HG02885 (cell line): Measurements from ENCODE around the gene PHETA1.

ENCODE experiments used
- ATAC-seq: cut with Tn5 transposase; IDR thresholded peaks from one replicate; pipeline ENCODE4 v1.9.1; 2021; ENCODE audit warnings: mild to moderate bottlenecking; ENCODE audit not compliant: unreplicated experiment, poor library complexity

Gene PHETA1

DNA sequence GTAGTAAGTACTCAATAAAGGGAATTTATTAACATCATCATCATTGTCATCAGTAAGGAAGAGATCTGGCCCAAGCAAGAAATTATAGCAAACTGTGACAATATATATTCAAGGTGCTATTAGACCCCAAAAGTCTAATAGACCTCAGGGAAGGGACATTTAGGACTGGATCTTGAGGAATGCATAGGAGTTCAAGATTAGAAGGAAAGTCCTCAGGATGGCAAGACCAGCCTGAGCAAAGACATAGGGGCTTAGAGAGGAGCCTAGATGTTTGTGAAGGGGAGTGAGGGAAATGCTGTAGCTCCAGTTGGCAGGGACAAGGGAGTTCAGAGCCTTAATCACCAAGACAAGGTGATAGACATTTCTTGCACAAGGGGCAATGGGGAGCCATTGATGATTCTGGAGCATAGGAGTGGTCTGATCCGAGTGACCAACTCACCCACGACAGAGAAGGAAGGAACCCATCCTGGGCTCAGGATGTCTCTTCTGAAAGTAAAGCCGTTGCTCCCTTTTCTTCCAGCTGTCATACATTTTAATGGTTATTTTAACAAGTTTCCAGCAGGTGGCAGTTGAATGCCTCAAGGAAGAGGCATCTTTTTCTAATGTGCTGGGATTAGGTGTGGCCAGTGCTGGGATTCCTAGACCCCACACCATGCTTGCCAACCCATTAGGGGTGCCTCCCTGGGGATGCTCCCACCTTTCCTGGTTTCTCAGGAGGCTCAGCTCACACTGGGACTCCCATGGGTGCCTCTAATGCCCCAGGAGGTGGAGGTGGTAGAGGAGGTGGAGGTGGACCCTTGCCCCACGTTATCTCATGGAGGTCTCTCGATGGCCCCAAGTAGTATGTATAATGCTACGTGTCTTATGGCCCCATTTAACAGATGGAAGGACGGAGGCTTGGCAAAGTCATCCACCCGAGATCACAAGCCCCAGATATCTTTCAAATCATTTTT, 37.8 kb downstream of the PHETA1 start:
- no peak for ATAC-seq

DNA sequence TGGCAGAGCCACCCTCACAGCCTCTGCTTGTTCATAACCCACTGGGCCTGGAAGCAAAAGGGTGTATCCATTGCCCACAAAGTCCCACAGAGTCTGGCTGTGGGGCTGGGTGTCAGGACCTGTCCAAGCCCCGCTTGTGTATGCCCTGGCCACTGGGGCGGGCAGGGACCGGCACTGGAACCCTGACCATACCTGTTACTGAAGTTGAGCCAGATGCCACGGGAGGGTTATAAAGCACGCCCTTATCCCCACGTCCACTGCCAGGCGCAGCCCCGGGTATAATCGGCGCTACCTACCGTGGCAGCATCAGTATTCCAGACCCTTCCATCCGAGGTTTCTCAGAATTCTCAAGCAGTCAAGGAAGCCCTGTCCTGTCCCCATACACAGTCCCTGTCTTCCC, 40.8 kb downstream of the PHETA1 start:
- ATAC-seq, result no peak

DNA sequence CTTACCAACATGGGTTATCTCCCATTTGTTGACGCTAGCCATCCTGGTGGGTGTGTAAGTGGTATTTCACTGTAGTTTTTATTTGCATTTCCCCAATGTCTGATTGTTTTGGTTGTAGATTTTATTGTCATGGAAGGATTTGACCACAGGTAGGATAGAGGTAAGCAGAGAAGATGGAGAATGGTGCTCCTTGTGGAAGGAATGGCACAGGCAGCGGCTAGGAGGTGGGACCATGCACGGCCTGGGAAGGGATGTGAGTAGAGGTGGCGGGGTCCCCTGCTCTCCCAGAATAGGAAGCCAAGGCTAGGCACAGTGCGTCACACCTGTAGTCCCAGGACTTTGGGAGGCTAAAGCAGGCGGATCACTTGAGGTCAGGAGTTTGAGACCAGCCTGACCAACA, 41.4 kb downstream of the PHETA1 start:
- no peak for ATAC-seq

DNA sequence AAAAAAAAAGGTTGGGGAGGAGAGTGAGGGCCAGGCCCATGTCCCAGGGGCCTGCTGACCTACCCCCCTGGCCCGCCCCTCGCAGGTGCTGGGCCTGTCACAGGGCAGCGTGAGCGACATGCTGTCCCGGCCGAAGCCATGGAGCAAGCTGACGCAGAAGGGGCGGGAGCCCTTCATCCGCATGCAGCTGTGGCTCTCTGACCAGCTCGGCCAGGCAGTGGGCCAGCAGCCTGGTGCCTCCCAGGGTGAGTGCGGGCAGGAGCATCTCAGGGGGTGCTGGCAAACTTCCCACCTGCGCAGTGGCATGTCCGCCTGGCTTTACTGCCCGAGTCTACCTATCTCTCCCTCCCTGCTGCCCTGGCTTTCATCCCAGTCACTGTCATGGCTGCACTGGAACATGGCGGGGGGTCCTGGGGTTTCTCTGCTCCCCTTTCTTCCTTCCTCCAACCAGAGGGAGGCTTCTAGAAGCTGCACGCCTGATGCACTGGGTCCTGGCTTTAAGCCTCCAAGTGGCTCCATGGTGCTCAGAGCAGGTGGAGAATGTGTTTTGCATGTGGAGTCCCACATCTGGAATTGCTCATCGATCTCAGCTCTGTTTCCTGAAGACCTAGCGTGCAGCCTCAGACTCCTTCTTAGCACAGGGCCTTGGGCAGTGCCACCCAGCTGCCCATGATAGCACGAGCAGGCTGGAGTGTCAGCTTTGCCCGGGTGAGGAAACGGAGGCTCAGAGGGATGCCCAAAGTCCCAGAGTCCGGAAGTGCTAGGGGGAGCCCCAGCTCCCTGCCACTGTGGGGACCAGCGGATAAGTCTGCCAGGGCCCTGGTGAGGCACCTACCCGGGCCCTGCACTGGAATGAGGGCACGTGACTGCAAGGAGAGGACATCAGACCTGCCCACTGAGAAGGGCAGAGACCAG, 46.3 kb downstream of the PHETA1 start:
- no peak for ATAC-seq

DNA sequence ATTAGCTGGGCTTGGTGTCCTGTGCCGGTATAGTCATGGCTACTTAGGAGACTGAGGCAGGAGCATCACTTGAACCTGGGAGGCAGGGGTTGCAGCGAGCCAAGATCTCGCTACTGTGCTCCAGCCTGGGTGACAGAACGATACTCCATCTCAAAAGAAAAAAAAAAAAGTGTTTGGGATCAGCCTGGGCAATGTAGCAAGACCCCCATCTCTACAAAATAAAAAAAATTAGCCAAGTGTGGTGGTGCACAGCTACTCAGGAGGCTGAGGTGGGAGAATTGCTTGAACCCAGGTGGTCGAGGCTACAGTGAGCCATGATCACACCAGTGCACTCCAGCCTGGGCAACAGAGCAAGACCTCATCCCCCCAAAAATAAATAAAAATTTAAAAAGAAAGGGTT, 47.6 kb downstream of the PHETA1 start:
- ATAC-seq, result no peak

DNA sequence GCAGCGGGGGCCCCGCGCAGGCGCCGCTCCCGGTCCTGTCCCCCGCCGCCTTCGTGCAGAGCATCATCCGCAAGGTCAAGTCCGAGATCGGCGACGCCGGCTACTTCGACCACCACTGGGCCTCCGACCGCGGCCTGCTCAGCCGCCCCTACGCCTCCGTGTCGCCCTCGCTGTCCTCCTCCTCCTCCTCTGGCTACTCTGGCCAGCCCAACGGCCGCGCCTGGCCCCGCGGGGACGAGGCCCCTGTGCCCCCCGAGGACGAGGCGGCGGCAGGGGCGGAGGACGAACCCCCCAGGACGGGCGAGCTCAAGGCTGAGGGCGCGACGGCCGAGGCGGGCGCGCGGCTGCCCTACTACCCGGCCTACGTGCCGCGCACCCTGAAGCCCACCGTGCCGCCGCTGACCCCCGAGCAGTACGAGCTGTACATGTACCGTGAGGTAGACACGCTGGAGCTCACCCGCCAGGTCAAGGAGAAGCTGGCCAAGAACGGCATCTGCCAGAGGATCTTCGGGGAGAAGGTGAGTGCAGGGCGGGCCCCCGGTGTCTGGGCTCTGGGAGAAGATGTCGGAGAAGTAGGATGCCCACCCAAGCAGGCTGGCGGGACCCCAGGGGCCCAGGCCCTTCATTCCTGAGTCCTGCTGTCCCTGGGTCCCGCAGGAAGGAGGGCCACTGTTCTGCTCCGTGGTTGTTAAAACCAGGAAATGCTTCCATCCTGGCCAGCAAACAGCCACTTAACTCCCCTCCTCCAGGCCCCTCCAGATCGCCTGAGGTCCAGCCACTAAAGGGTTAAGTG, 48.4 kb downstream of the PHETA1 start:
- ATAC-seq, result no peak

DNA sequence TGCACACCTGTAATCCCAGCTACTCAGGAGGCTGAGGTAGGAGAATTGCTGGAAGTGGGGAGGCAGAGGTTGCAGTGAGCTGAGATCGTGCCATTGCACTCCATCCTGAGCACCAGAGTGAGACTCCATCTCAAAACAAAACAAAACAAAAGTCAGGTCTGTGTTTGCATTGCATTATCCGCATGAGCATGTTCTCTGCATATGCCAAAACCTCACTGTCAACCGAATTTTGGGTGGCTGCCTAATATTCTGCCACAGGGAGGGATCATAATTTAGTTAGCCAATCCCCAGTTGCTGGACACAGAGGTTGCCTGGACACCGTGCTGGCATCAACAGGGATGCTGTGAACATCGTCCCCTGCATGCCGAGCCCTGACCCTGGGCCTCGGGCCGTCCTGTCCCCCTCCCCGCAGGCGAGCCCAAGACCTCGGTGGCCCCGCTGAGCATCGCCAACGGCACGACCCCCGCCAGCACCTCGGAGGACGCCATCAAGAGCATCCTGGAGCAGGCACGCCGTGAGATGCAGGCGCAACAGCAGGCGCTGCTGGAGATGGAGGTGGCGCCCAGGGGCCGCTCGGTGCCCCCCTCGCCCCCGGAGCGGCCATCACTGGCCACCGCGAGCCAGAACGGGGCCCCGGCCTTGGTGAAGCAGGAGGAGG, 49.2 kb downstream of the PHETA1 start:
- ATAC-seq, result no peak

DNA sequence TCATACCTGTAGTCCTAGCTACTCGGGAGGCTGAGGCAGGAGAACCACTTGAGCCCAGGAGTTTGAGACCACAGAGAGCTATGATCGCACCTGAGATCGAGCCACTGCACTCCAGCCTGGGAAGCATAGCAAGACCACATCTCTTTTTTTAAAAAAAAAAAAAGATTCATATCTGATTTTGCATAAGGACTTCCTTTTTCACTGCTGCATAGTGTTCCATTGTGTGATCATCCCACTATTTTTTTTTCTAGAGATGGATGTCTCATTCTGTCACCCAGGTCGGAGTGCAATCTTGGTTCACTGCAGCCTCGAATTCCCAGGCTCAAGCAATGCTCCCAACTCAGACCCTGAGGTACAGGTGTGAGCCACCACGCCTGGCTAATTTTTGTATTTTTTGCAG, 50.4 kb downstream of the PHETA1 start:
- ATAC-seq, result no peak

DNA sequence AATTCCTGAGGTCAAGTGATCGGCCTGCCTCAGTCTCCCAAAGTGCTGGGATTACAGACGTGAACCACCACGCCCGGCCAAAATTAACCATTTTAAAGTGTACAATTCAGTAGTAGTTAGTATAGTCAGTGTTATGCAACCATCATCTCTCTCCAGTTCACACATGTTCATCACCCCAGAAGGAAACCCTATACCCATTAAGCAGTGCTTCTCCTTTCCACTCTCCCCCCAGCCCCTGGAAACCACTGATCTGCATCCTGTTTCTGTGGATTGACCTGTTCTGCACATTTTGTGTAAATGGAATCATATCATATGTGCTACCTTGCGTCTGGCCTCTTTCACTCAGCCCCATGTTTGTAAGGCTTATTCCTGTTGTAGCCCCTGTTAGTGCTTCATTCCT, 52.2 kb downstream of the PHETA1 start:
- no peak for ATAC-seq

DNA sequence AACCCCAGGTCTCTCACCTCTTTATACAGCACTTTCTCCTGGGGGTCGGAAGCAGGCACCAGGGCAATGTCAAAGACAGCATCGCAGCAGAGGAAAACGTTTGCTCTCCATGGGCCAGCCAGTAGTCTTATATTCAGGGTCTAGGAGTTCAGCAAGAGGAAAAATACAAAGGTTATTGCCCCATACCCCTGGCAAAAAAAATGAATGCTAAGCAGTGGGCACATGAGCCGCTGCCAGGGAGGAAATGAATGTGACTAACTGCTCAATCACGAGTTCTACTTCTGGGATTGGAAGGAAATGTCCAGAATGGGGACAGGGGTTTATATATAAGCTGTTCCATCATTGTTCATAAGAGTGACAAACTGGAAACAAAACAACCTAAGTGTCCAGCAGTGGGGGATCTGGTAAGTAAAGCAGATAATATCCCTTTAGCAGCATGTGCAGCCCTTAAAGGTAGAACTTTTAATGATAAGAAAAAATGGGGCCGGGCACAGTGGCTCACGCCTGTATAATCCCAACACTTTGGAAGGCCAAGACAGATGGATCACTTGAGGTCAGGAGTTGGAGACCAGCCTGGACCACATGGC, 53.8 kb downstream of the PHETA1 start:
- no peak for ATAC-seq

DNA sequence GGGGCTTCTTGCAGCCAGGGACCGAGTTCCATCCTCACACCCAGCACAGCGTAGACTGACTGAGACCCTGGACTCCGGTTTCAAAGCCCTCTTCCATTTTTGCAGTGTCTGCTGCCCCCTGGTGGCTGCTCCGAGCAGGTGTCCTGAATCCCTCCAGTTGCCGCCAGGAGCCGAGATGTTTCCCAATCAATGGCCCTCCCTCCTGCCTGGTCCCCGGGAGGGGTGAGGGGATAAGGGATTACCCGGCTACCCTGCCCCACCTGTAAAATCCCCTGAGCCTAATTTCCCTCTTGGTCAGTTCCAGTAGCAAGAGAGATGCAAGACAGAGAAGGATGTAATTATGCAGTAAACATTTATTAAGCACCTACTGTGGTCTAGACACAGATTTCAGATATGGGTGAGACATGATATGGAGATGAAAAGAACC, 55.0 kb downstream of the PHETA1 start:
- no peak for ATAC-seq

DNA sequence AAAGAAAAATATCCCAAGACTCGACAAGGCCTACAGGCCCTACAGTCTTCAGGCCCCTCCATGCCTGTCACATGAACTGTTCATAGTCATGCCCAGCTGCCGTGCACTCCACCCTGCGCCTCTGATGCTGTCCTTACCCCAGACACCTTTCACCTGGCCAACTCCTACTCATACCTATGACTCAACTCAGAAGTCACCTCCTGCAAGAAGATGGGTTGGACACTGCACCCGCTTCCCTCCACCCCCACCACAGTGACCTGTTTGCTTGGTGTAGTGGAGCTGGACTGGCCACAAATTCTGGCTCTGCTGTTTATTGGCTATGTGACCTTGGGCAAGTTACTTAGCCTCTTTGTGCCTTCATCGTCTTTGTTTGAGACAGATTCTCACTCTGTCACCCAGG, 56.2 kb downstream of the PHETA1 start:
- ATAC-seq, result no peak

DNA sequence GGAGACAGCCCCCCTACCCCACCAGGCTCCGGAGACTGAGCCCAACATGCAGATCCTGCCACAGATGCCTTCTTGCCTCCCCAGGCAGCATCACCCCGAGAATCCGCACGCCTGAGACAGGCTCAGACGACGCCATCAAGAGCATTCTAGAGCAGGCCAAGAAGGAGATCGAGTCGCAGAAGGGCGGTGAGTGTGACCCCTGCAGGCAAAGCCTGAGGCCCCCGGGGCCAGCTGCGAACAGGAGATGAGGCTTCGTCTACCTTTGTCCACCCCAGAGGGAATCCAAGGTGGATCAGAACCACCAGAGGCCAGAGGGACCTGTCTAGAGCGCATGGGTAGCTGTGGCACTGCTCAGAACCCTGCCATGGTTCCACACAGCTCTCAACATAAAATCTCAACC, 56.9 kb downstream of the PHETA1 start:
- ATAC-seq, result no peak

DNA sequence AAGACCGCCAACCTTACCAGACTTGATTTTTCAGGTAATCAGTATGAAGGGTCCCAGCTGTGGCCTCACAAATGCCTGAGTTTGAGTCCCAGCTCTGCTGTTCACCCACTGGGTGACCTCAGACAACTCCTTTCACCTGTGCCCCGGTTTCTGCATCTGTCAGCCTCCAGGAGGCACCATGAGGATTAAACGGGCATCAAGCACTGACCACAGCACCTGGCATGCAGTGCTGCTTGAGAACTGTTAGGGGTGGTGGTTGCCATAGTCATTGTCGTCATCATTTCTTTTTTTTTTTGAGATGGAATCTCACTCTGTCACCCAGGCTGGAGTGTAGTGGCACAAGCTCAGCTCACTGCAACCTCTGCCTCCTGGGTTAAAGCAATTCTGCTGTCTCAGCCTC, 57.9 kb downstream of the PHETA1 start:
- no peak for ATAC-seq
